Measurements from ENCODE around the gene B4GALT1.

Gene B4GALT1

GRCh38 chr9:33117796-33118195 is 49.3 kb downstream of the B4GALT1 start:
- no peak for ATAC-seq (ENCODE audit: low read depth)

DNA sequence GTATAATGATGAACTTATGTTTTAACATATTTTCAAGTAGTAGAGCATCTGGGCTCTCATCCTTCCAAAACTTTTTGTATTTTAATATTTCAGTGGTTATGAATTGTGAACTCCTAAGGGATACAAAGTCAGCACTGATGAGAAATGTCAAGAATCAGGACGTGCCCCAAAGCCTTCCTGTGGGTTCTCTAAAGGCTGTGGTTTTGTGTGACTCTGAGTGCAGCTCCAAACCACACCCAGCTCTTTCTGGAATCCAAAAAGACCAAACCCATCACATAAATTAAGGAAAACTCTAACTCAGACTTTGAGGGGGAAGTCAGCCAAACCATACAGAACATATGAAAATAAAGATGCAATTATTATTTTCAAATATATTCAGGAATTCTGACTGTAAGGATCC is 49.8 kb downstream of the B4GALT1 start:
- H3K36me3 ChIP-seq (ENCODE audit: low read depth): peaks cover 90% of the 10 kb centered on the region
- no peaks in the 10 kb centered on the region for H3K27me3 ChIP-seq (ENCODE audit: insufficient read depth, poor library complexity, severe bottlenecking)
- H3K4me1 ChIP-seq (ENCODE audit: insufficient read depth, poor library complexity, severe bottlenecking): peaks cover 11% of the 10 kb centered on the region
- no peak for ATAC-seq (ENCODE audit: low read depth)
- no peak for DNase-seq (ENCODE audit: low spot score)
- TF ChIP-seq, protein P1, sequence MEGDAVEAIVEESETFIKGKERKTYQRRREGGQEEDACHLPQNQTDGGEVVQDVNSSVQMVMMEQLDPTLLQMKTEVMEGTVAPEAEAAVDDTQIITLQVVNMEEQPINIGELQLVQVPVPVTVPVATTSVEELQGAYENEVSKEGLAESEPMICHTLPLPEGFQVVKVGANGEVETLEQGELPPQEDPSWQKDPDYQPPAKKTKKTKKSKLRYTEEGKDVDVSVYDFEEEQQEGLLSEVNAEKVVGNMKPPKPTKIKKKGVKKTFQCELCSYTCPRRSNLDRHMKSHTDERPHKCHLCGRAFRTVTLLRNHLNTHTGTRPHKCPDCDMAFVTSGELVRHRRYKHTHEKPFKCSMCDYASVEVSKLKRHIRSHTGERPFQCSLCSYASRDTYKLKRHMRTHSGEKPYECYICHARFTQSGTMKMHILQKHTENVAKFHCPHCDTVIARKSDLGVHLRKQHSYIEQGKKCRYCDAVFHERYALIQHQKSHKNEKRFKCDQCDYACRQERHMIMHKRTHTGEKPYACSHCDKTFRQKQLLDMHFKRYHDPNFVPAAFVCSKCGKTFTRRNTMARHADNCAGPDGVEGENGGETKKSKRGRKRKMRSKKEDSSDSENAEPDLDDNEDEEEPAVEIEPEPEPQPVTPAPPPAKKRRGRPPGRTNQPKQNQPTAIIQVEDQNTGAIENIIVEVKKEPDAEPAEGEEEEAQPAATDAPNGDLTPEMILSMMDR (IDR thresholded peaks at IDR 0.05; ENCODE audit: poor library complexity, severe bottlenecking): no peak
- no peaks in the 10 kb centered on the region for H3K9me3 ChIP-seq (ENCODE audit: severe bottlenecking)
- no peak overlapping the region for H3K4me3 ChIP-seq (ENCODE audit: severe bottlenecking)
- H3K27ac ChIP-seq (ENCODE audit: poor library complexity, severe bottlenecking): peak overlapping the region; percentile 24

More at GRCh38 chr9:33117796-33118195, 49.3 kb downstream of the B4GALT1 start:
- no peak for DNase-seq (ENCODE audit: low spot score)
- peak overlapping the region; percentile 24 for H3K27ac ChIP-seq (ENCODE audit: poor library complexity, severe bottlenecking)
- no peaks in the 10 kb centered on the region for H3K27me3 ChIP-seq (ENCODE audit: insufficient read depth, poor library complexity, severe bottlenecking)
- H3K4me1 ChIP-seq (ENCODE audit: insufficient read depth, poor library complexity, severe bottlenecking): peaks cover 11% of the 10 kb centered on the region
- TF ChIP-seq, protein P1 (IDR thresholded peaks at IDR 0.05; ENCODE audit: poor library complexity, severe bottlenecking): no peak
- no peak overlapping the region for H3K4me3 ChIP-seq (ENCODE audit: severe bottlenecking)
- H3K9me3 ChIP-seq (ENCODE audit: severe bottlenecking): no peaks in the 10 kb centered on the region
- H3K36me3 ChIP-seq (ENCODE audit: low read depth): peaks cover 85% of the 10 kb centered on the region

DNA sequence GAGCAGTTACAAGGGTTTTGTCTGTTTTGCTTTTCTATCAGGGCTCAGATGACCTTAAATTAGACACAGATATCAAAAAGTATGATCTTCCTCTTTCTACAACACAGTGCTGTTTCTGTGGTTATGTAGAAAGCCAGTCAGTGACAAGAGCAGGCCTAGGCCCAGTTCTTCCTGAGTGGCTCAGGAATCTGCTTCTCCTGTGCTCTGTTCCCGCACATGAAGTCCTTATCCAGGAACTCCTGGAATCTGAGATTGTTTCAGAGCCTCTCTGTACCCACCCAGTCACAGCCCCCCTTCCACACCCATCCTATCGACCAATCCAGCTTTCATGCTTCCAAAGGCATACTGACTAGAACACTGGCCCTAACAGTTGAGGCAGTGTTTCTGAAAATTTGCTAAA is 50.3 kb downstream of the B4GALT1 start:
- TF ChIP-seq, protein P1 (IDR thresholded peaks at IDR 0.05; ENCODE audit: poor library complexity, severe bottlenecking): no peak
- H3K9me3 ChIP-seq (ENCODE audit: severe bottlenecking): no peaks in the 10 kb centered on the region
- no peak for ATAC-seq (ENCODE audit: low read depth)
- no peaks in the 10 kb centered on the region for H3K27me3 ChIP-seq (ENCODE audit: insufficient read depth, poor library complexity, severe bottlenecking)
- H3K4me1 ChIP-seq (ENCODE audit: insufficient read depth, poor library complexity, severe bottlenecking): peaks cover 11% of the 10 kb centered on the region
- no peak overlapping the region for H3K4me3 ChIP-seq (ENCODE audit: severe bottlenecking)
- no peak for DNase-seq (ENCODE audit: low spot score)
- H3K27ac ChIP-seq (ENCODE audit: poor library complexity, severe bottlenecking): peak overlapping the region; percentile 24
- peaks cover 90% of the 10 kb centered on the region for H3K36me3 ChIP-seq (ENCODE audit: low read depth)

DNA sequence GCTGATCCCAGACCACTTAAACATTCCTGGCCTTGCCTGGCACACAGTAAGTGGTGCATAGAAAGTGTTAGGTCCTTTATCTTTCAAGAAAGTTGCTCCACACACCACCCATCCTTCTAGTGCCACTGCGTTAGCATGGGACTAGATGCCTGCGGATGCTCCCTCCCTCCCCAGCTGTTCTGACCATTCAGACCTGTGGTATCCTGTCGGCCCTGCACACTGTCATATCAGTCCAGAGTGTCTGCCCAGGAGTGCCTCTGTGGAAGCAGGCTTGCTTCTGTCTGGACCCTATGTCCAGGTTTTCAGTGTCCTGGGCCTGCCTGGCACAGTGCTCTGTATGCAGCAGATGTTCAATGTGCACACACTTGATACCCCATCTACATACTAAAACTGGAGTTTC is 52.4 kb downstream of the B4GALT1 start:
- Histone ChIP-seq H3K4me3 (ENCODE audit: severe bottlenecking) (no peak overlapping the region), H3K36me3 (ENCODE audit: low read depth) (peaks cover 77% of the 10 kb centered on the region), H3K4me1 (ENCODE audit: insufficient read depth, poor library complexity, severe bottlenecking) (peaks cover 11% of the 10 kb centered on the region), H3K27ac (ENCODE audit: poor library complexity, severe bottlenecking) (no peak overlapping the region), H3K27me3 (ENCODE audit: insufficient read depth, poor library complexity, severe bottlenecking) (no peaks in the 10 kb centered on the region), H3K9me3 (ENCODE audit: severe bottlenecking) (no peaks in the 10 kb centered on the region)
- ATAC-seq (ENCODE audit: low read depth): no peak
- TF ChIP-seq, protein P1 (IDR thresholded peaks at IDR 0.05; ENCODE audit: poor library complexity, severe bottlenecking): no peak
- no peak for DNase-seq (ENCODE audit: low spot score)

GRCh38 chr9:33113799-33114547 is 53.2 kb downstream of the B4GALT1 start:
- TF ChIP-seq, protein P1 (IDR thresholded peaks at IDR 0.05; ENCODE audit: poor library complexity, severe bottlenecking): no peak
- Histone ChIP-seq H3K4me1 (ENCODE audit: insufficient read depth, poor library complexity, severe bottlenecking) (peaks cover 11% of the 10 kb centered on the region), H3K36me3 (ENCODE audit: low read depth) (peaks cover 69% of the 10 kb centered on the region), H3K27me3 (ENCODE audit: insufficient read depth, poor library complexity, severe bottlenecking) (no peaks in the 10 kb centered on the region), H3K9me3 (ENCODE audit: severe bottlenecking) (no peaks in the 10 kb centered on the region), H3K27ac (ENCODE audit: poor library complexity, severe bottlenecking) (no peak overlapping the region), H3K4me3 (ENCODE audit: severe bottlenecking) (no peak overlapping the region)
- DNase-seq (ENCODE audit: low spot score) (no peak), ATAC-seq (ENCODE audit: low read depth) (no peak)

Measured in RWPE2 (cell line).